SW480 (cell line): ENCODE results near the gene EED.
"Not testable (repeated sequence)": the region's sequence is repeated elsewhere in the genome, so short reads cannot be mapped to it uniquely, and the experiment has no call there.

ENCODE experiments used
- DNase-seq: peaks from one replicate; pipeline ENCODE4 v3.0.0-alpha.2; 2016; ENCODE audit warnings: low spot score

The EED gene

DNA sequence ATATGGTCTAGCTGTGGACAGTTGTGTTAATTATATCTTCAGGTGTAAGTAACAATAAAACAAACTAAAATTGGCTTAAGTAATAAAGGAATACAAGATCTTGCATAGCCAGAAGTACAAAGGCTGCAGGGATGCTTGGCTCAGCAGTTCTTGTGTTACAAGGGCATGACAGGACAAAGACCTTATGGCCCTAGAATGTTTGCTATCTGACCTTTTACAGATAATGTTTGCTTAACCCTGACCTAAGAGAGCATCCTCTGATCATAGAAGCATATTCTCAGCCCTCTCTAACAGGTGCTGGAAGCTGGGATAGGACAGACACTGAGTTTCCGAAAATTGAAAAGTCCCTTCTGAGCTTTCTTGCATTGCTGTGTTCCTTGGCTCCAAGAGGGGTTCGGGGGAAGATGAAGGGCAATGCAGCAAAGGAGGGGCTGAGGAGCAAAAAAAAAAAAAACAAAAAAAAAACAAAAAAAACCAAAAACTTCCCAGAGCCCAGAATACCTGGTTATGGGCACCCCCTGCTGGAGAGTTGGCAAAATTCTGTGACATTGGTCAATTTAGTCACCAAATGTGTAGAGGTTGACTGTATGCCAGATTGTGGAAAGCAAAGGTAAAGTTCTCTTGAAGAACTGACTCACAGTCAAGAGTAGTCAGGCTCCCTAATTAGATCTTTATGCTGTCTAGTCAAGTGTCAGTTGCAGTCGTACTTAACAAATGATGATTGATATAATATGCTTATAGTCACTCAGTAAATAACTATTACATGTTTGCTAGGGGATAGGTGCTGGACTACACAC lies 47.1 kb downstream of the EED start:
- peak; percentile 37 for DNase-seq

DNA sequence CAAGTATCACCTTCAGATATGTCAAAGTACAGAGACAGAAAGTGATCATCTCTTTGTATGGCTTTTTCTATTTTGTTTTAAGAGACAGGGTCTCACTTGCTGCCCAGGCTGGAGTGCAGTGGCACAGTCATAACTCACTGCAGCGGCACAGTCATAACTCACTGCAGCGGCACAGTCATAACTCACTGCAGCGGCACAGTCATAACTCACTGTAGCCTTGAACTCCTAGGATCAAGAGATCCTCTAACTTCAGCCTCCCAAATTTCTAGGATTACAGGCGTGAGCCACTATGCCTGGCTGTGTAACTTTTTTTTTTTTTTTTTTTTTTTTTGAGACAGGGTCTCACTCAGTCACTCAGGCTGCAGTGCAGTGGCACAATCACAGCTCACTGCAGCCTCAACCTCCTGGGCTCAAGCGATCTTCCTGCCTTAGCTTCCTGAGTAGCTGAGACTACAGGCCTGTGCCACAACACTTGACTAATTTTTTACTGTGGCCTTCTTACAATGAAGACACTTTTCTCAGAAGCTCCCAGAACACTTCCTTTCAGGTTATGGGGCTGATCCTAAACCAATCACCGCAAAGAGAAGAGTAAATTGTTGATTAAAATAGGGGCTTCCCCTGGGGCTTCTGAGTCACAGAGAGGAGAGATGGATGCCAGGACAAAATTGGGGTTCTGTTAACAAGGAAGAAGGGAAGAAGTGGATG lies 48.5 kb downstream of the EED start:
- DNase-seq: no peak

- no peak for DNase-seq
Observed at GRCh38 chr11:86294026-86294425, 49.5 kb downstream of the EED start.

DNA sequence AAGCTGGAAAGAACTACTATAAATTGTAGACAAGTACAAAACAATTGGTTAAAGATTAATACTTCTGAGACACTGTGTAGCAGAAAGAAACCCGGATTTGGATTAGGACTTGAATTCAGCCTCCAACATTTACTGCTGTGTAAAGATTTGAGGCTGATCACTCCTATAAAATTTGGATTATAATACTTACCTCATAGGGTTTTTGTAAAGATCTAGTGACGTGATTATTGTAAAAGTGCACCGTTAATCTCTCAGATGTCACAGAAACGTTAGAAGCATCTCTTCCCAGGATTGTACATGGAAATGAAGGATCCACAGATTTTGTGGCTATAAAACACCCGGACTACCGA lies 57.2 kb downstream of the EED start:
- DNase-seq: no peak

GRCh38 chr11:86302092-86302793 lies 57.7 kb downstream of the EED start, which contains the start of gene HIKESHI:
HIKESHI (plus strand) TSS chr11:86302240; CDS start chr11:86302449, 209 bp downstream.
- DNase-seq: peak; percentile 97

- DNase-seq: no peak
Observed at GRCh38 chr11:86303257-86303656, 58.7 kb downstream of the EED start.

DNA sequence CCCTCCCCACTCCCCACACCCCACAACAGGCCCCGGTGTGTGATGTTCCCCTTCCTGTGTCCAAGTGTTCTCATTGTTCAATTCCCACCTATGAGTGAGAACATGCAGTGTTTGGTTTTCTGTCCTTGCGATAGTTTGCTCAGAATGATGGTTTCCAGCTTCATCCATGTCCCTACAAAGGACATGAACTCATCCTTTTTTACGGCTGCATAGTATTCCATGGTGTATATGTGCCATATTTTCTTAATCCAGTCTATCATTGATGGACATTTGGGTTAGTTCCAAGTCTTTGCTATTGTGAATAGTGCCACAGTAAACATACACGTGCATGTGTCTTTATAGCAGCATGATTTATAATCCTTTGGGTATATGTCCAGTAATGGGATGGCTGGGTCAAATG lies 64.2 kb downstream of the EED start:
- not testable (repeated sequence) for DNase-seq

- DNase-seq: no peak
Observed at GRCh38 chr11:86313793-86314192, 69.2 kb downstream of the EED start.

GRCh38 chr11:86314636-86315035 lies 70.1 kb downstream of the EED start:
- no peak for DNase-seq
